ENCODE results near the gene RFX2.
A peak's percentile ranks its signal among the peaks of the same experiment; 100 is the strongest.
"Not testable (repeated sequence)": the region's sequence is repeated elsewhere in the genome, so short reads cannot be mapped to it uniquely, and the experiment has no call there.

Gene RFX2

DNA sequence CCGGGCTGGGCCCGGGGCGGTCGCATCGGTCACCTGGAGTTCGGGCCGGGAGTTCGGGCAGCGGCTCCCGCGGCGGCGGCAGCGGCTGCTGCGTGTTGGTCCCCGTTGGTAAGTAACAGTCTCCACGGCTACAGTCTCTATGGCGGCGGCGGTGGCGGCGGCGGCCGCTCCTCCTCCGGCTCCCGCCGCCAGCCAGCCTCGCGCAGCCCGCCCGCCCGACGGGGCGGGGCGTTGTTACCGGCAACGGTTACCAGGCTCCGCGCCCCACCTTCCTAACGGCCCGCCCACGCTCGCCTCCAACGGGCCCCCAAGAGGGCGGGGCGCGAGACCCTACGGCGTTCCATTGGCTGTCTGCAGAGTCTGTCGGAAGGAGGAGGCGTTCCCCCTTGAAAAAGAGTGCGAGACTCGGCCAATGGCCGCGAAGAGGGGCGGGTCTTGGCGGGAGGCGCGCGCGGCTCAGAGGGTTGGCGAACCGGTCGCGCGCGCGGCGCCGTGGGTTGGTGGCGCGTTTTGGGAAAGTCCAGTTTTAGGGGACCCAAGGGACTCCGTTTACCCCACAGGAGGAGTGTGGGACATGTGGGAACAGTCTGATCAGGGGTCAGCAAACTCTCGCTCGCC is at the start of gene RFX2:
RFX2 (minus strand) TSS at position 141 of the 618 bp plus-strand sequence. CDS start 63,004 bp downstream, outside the sequence.
- peak; percentile 92 for DNase-seq

DNA sequence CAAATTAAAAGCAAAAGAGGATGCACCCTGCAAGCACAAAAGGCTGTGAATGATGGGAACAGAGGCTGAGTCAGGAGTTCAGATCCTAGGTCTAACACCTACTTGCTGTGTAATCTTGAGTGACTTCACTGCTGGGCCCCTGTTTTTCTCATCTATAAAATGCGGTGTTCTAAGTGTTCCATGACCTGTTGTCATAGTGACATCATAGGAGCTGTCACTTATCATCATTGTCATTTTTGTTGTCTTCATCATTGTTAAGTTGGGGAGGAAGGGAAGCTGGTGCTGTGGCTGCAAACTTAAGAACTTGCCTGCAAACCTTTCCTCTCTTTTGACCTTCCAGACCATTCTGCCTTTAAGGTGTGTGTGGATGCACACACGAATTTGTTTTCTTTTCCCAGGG is 45.7 kb upstream of the RFX2 start:
- DNase-seq, result no peak

DNA sequence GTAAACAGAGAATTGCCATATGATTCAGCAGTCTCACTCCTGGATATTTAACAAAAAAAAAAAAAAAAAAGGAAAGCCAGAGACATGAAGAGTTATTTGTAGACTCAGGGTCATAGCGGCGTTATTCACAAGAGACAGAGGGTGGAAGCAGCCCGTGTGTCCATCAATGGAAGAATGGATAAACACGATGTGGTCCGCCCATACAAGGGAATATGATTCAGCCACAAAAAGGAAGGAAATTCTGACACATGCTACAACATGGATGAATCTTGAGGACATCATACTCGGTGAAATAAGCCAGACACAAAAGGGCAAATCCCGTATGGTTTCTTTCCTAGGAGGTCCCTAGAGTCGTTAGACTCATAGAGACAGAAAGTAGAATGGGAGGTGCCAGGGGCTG is 40.0 kb upstream of the RFX2 start:
- DNase-seq, result no peak

DNA sequence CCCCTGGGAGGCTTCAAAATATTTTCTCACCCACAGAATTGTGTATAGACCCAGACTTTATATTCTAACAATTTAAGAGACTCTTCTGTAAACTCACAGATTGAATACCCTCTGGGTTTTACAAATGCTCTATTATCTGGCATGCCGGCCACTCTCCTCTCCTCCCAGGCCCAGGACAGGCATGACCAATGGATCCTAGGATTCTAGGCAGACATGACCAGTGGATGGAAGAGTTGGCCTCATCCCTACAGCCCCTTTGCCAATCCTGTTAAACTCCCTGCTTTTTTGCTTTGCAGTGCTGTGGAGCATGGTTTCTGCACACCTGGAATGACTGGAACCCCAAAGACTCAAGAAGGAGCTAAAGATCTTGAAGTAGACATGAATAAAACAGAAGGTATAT is 30.9 kb upstream of the RFX2 start:
- DNase-seq, result no peak

DNA sequence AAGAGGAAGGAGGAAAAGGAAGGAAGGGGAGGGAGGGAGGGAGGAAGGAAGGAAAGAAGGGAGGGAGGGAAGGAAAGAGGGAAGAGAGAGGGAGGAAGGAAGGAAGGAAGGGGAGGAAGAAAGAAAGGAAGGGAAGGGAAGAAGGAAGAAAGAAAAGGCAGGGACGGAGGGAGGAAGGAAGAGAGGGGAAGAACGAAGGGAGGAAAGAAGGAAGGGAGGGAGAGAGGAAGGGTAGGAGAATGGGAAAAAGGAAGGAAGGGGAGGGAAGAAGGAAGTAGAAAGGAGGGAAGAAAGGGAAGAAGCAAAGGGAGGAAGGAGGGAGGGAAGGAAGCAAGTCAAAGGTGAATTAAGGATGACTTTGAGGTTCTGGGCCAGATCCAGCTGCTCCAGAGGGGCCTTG is 28.2 kb upstream of the RFX2 start:
- DNase-seq, result no peak

DNA sequence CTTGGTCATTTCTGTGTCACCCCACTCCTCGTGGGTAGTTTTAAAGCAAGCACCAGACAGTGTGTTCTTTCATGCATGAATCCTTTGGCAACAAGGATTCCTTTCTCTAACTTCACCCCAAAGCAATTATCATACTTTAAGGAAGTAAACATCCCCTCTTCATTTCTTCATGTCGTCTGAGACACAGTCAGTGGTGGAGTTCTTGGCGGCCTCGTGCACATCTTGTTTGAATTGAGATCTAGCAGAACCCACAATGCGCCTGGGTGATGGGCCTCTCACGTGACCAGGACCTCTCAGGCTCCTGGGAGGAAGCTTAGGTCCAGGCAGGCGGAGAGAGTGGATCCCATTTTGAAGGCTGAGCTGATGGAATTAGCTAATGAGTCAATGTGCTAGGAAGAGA is 27.8 kb upstream of the RFX2 start:
- DNase-seq, result no peak

DNA sequence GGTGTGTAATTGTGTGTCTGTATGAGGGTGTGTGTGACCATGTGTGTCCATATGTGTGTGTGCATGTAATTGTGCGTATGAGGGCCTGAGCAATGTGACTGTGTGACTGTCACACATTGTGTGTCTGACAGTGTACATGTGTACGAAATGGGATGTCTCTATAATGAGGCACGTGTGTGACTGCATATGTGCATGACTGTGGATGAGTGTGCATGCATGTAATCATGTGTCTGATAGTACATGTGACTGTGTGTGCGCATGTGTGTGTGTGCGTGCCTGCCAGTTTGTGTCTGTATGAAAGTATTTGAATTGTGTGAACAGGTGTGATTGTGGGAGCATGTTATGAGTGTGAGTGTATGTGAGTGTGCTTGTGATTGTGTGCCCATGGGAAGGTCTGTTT is 22.9 kb upstream of the RFX2 start:
- no peak for DNase-seq

DNA sequence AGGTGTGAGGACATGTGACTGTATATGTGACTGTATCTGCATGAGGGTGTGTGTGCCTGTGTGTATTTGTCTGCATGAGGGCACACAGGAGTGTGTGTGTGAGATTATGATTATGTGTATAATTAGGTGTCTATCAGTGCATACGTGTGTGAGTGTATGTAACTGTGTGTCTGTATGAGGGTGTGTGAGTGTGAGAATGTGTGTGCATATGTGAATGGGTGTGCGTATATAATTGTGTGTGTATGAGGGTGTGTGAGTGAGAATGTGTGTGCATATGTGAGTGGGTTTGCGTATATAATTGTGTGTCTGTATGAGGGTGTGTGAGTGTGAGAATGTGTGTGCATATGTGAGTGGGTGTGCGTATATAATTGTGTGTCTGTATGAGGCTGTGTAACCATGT is 22.2 kb upstream of the RFX2 start:
- no peak for DNase-seq

DNA sequence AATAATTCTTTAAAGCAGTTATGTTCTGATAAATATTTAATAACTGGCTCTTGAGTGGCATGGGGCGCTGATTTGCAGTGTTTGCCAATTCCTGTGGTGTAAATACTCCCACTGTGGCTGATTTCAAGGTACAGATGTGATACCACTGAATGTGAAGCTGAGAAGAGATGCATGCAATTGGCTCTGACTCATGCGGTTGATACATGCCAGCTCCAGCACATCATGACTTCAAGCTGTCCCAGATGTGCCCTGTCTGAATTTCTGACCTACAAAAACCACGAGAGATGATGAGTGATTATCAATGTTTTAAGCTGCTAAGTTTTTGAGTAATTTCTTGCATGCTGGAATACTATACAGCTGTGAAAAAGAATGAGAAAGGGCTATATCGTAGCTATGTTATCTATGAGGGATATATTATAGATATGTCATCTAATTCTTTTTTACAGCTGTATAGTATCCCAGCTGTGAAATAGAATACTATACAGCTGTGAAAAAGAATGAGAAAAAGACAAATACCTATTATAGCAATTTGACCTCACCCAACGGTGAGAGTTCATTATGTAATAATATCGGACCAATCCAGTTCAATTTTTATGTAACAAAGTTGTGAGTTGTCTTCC is 17.5 kb upstream of the RFX2 start:
- DNase-seq, result no peak

DNA sequence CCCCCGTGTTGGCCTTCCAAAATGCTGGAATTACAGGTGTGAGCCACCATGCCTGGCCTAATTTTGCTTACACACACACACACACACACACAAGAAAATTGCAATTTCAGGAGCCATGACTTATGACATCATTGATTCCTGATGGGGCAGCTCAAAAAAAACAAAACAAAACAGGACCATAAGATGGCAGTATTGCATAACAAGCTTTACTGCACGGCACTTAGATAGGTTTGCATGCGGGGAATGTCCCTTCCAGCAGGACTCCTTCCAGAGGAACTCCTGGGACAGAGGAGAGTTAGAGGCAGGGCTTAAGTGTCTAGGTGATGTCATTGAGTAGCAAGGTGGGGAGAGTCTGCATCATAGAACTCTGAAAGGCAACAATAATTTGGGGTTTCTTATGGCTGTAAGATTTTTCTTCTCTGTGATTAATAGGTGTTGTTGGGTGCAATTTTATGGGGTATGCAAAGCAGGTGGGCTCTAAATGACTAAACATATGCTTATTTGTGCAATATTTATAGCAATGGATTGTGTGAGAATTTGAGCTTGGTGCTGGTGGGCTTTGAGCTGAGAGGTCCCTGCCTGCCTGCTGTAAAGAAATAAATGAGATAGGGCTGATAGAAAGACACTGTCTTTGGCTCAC is 16.2 kb upstream of the RFX2 start:
- peak; percentile 6 for DNase-seq

DNA sequence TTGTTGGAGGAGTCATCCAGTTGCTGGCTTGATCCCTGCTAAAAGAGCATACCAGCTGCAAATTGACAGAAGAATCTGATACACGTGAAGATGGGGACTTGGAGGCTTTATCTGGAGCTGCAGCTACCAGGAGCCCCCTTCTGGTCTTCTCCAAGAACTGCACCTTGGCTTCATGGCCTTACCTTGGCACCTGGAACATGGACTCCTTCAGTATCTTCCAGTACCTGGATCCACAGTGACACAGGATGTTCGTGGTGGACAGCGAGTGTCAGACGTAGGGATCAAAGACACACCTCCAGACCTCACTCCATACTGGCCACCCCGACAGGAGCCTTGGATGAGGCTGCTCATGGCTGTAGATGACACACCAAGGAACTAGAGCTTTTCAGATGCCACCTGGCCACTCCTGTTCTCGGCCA is 15.3 kb upstream of the RFX2 start:
- peak; percentile 18 for DNase-seq

DNA sequence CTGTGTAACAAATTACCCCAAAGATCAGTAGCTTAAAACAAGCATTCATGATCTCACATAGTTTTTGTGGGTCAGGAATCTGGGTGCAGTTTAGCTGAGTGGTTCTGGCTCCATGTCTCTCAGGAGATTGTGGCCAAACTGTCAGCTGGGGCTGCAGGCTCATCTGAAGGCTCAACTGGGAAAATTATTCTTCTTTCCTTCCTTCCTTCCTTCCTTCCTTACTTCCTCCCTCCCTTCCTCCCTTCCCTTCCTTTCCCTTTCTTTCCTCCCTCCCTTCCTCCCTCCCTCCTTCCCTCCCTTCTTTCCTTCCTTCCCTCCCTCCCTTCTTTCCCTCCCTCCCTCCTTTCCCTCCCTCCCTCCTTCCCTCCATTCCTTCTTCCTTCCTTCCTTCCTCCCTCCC is 8.7 kb upstream of the RFX2 start:
- no peak for DNase-seq

DNA sequence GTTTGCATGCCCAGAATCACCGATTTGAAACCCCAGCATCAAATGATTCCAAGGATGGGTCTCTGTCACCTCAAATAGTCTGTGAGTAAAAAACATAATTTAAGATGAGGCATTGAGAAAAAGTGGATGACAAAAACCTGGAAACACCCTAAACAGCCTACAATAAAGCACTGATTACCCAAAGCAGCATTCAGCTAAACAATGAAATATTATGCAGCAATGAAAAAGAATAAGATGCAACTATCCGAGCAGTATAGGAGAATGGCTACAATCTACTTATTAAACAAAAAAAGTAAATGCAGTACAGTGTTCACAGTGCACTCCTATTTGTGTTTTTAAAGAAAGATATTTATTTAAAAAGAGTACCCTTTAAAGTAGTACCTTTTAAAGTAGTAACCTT is 7.7 kb upstream of the RFX2 start:
- DNase-seq, result no peak

DNA sequence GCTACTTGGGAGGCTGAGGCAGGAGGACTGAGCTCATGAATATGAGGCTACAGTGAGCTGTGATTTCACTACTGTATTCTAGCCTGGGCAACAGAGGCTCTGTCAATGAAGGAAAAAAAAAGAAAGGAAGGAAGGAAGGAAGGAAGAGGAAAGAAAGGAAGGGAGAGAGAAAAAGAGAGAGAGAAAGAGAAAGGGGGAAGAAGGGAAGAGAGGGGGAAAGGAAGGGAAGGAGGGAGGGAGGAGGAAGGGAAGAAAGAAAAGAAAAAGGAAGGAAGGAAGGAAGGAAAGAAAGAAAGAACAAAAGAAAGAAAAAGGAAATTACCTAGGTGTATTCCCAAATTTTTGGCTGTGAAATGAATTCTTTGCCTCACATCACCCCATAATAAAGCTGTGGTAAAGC is 7.2 kb upstream of the RFX2 start:
- DNase-seq, result no peak

DNA sequence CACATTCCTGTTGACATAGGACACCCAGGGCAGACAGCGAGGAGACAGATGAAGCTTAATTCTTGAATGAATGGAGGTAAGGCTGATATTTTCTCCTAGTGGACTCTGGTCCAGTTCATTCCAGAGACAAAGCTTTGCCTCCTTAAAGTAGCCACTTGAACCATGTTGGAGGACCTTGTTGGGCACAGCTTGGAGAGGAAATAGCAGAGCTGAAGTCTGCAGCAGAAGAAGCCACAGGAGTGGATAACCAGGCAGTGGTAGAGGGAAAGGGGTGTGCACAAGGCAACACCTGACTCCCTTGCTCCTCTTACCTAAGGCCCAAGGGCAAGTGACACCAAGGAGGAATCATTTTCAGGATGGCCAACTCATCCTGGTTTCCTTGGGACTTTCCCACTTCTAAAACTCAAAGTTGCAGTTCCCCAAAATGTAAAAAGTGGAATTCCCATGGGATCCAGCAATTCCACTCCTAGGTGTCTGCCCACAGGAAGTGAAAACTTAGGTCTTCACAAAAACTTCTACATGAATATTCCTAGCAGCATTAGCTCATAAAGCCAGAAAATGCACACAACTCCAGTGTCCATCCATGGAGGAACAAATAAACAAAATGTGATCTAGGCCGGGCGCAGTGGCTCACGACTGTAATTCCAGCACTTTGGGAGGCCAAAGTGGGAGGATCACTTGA is 6.6 kb upstream of the RFX2 start:
- DNase-seq, result no peak

DNA sequence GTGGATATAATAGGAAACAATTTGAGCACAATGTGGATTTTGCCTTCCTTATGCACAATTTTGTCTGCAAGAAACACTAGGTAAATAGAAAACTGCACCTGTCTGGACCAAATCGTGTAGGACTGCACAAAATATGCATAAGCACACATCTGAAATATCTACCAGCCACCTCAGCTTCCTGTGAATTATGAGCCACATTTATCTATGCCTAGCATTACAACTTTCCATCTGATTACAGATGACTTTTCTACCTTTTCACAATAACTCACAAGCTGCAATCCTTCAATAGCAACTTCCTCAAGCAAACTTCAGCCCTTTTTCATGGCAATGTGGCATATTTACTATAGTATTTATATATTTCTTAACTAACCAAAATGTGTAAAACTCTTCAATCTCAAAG is 5.7 kb upstream of the RFX2 start:
- no peak for DNase-seq

DNA sequence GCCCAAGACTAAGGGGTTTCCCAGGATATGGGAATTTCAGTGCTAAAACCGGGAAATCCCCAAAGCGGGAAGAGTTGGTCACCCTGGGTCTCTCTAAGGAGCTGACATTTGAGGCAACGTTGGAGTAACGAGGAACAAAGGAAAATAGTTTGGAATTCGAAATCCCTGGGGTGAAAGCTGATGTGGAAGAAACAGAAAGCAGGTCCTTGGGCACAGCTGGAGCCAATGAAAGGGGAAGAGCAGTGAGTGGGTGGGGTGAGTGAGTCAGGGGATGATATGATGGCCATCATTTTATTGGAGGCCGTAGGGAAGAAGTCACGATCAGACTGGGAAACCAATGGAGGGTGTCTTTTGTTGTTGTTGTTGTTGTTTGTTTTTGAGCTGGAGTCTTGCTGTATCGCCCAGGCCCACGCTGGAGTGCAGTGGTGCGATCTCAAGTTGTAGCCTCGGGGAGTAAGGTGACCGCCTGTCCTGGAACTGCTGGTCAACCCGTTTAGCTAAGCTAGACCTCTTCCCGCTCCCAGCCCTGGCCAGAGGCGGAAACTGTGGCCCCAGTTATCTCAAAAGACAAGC is 3.4 kb upstream of the RFX2 start:
- DNase-seq, result no peak

DNA sequence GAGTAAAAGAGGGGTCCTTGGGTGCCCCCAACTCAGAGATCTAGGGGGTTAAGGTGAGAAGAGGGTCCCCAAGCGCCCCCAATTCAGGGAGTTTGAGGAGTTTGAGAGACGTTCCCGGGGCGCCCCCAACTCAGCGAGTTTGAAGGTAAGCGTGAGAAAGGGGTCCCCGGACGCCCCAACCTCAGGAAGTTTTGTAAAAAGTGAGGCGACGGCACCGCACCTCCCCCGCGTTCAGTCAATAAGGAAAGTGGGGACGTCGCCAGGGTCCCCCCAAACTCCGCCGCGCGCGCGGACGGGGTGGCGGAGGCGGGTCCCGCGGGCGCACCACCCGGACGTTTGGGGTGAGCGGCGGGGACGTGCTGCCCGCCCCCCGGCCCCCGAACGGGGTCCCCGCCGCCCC is 353 bp downstream of the RFX2 start:
- no peak for DNase-seq

DNA sequence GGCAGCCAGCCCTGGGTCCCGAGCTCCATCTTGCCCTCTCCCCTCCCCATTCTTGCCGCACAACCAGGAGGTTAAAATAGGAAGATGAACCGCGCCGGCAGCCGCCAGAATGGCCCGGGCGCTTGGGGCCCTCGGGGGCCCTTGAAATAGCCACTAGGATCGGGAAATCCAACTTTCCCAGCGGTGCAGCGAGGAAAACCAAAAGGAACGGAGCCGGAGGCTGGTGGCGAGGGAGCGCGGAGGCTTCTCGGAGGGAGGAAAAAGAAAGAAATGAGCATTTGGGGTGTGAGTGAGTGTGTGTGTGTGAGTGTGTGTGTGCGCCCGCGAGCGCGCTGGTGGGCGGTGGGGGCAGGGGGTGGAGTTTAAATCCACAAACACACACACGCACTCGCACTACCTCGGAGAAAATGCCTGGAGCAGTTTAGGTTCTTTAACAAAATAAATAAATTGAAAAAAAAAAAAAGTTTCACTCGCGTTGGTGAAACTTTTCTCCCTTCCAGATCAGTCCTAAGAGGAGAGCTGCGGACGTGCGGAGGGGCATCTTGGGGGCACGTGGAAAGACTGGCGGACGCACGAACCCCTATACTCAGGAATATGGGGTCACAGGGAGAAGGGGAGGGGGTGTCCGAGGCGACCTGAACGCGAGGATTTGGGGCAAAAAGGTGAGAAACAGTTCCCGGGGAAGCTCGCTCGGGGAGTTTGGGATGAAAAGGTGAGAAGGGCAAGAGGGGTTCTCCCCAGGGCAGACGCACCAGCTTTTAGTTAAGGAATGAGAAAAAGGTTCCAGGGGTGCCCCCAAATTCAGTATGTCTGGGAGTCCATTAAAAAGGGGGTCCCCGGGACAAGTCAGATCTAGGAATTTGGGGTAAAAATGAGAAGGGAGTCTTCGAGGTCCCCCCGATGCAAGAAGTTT is 1.3 kb downstream of the RFX2 start:
- DNase-seq, result peak; percentile 68

DNA sequence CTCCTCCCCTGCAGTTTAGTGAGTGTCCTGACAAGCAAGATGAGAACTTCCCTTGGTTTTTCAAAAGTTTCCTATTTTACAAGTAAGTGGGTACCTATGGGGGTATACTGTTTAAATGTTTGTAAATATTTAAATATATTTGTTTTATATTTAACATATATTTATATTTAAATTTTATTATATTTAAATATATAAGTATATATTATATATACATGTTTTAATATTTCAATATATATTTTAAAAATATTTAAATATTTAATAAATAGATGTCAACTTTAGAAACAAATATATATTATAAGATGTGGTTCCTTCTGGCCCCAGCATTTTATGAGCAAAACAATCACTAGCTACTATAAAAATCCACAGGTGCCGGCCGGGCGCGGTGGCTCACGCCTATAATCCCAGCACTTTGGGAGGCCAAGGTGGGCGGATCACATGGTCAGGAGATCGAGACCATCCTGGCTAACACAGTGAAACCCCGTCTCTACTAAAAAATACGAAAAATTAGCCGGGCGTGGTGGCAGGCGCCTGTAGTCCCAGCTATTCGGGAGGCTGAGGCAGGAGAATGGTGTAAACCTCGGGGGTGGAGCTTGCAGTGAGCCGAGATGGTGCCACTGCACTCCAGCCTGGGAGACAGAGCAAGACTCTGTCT is 3.5 kb downstream of the RFX2 start:
- not testable (repeated sequence) for DNase-seq

DNA sequence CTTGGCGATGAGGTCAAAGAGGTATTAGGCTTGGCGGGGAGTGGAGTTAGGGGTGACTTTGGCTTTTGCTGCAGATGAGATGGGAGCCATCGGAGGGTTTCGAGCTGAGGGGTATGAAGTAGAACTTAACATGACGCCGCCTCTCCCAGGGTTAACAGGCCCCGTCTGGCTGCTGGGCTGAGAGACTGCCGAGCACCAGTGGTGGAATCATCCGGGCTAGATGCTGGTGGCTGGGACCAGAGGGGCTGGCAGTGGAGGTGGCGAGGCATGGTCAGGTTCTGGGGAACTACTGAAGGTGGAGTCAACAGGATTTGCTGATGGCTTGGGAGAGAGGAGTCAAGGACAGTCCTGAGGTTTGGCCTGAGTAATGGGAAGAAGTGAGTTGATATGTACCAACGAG is 4.9 kb downstream of the RFX2 start:
- DNase-seq, result no peak

DNA sequence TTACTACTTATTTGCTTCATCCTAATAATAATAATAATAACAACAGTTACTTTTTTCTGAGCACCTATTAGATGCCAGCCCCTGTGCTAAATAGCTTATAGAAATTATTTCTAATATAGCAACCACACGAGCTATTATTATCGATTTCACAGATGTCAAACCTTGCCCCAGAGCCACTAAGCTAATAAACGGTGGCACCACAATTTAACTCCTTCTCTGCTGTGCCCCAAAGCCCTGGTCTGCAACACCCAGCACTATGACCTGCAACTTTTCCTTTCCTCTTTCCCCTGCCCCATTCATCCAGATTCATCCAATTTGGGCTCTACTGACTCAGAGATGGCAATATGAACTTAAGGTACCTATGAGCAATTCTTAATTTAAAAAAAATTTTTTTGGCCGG is 6.4 kb downstream of the RFX2 start:
- DNase-seq, result no peak
